Measurements from ENCODE around the gene ERVV-1. TPM values are rescaled to one million over a fixed set of nuclear protein-coding genes. Genes with fewer than 3 reads are reported as not detected.
A peak's percentile ranks its signal among the peaks of the same experiment; 100 is the strongest.
"Not testable (repeated sequence)": the region's sequence is repeated elsewhere in the genome, so short reads cannot be mapped to it uniquely, and the experiment has no call there.

Gene ERVV-1, protein sequence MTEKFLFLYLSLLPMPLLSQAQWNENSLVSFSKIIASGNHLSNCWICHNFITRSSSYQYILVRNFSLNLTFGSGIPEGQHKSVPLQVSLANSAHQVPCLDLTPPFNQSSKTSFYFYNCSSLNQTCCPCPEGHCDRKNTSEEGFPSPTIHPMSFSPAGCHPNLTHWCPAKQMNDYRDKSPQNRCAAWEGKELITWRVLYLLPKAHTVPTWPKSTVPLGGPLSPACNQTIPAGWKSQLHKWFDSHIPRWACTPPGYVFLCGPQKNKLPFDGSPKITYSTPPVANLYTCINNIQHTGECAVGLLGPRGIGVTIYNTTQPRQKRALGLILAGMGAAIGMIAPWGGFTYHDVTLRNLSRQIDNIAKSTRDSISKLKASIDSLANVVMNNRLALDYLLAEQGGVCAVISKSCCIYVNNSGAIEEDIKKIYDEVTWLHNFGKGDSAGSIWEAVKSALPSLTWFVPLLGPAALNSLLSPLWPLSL
- total RNA-seq (2012; rRNA removed): not detected in 2 replicates

DNA sequence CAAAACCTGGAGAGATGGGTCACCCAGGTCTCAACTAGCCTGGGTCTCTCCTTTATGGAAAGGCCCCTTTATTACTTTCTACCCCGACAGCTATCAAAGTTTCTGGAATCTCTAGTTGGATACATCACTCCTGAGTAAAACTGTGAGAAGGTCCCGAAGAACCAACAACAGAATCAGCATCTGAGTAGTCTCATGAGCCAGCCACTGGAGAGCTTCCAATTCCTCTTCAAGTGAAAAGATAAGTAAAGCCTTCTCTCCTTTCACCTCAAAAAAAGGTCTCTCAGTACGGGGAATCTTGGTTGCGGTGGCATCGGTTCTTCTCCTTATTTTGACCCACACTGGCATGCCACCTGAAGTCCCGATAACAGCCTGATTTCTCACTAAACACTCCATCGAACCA, at the start of gene ERVV-1:
ERVV-1 (plus strand) TSS at position 301 of the 400 bp plus-strand sequence. CDS start 170 bp downstream, outside the sequence.
- no peaks in the 10 kb centered on the region for H3K9me3 ChIP-seq (replicated peaks; ENCODE audit: low read length)
- H3K36me3 ChIP-seq (ENCODE audit: insufficient read depth, low read length): no peaks in the 10 kb centered on the region
- H3K4me1 ChIP-seq (ENCODE audit: control insufficient read depth, insufficient read depth, low read length): no peaks in the 10 kb centered on the region

DNA sequence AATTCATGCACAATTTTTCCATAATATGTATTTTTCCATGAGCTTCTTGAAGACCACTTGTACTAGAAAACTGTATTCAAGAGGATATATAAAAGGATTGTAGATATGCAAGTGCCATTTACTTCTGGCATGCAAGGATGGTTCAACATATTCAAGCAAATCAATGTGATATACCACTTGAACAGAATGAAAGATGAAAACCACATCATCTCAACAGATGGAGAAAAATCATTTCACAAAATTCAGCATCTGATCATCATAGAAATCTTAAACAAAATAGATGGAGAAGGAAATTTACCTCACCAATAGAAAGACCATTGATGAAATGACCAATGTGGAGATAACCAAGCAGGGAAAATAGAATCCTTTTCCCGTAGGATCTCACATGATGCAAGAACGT, 45.9 kb upstream of the ERVV-1 start:
- H3K9me3 ChIP-seq (replicated peaks; ENCODE audit: low read length): no peaks in the 10 kb centered on the region
- no peak overlapping the region for H3K9ac ChIP-seq (ENCODE audit: low read depth, low read length)
- no peaks in the 10 kb centered on the region for H3K27me3 ChIP-seq (ENCODE audit: control insufficient read depth, insufficient read depth, low read length)
- H3K36me3 ChIP-seq (ENCODE audit: insufficient read depth, low read length): no peaks in the 10 kb centered on the region
- H3K4me3 ChIP-seq (ENCODE audit: low read length): no peak overlapping the region
- H3K4me1 ChIP-seq (ENCODE audit: control insufficient read depth, insufficient read depth, low read length): peaks cover 4% of the 10 kb centered on the region
- H3K4me2 ChIP-seq (ENCODE audit: low read length): no peak overlapping the region

More for the DNA sequence above, at the start of gene ERVV-1:
- Histone ChIP-seq H3K27me3 (ENCODE audit: control insufficient read depth, insufficient read depth, low read length) (no peaks in the 10 kb centered on the region), H3K4me3 (ENCODE audit: low read length) (no peak within 1 kb of the TSS), H3K9ac (ENCODE audit: low read depth, low read length) (no peak within 1 kb of the TSS), H3K4me2 (ENCODE audit: low read length) (no peak within 1 kb of the TSS)

DNA sequence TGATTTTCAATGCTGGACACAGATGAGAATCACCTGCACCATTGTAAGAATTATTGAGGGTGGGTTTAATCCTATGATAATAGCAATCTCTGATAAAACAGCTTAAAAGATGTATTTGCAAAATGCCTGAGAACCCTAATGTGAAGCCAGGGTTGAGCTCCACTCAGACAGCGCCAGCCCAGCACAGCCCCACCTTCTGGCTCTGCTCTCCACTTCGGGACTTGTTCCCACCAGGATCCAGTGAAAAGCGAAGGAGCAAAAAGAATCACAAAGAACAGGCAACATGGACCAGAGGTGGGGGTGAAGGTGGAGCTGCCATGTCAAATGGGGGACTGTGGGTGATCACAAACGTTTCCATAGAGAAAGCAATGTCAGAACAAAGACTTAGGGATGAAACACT, 32.4 kb upstream of the ERVV-1 start:
- Histone ChIP-seq H3K4me1 (ENCODE audit: control insufficient read depth, insufficient read depth, low read length) (no peaks in the 10 kb centered on the region), H3K36me3 (ENCODE audit: insufficient read depth, low read length) (no peaks in the 10 kb centered on the region)

GRCh38 chr19:52983167-52983566, 30.6 kb upstream of the ERVV-1 start:
- H3K27me3 ChIP-seq (ENCODE audit: control insufficient read depth, insufficient read depth, low read length); H3K36me3 ChIP-seq (ENCODE audit: insufficient read depth, low read length); H3K4me3 ChIP-seq (ENCODE audit: low read length); H3K9ac ChIP-seq (ENCODE audit: low read depth, low read length); H3K4me2 ChIP-seq (ENCODE audit: low read length); H3K9me3 ChIP-seq (replicated peaks; ENCODE audit: low read length); H3K4me1 ChIP-seq (ENCODE audit: control insufficient read depth, insufficient read depth, low read length): not testable (repeated sequence)

More for the DNA sequence above, 32.4 kb upstream of the ERVV-1 start:
- Histone ChIP-seq H3K27me3 (ENCODE audit: control insufficient read depth, insufficient read depth, low read length) (no peaks in the 10 kb centered on the region), H3K4me2 (ENCODE audit: low read length) (no peak overlapping the region), H3K9me3 (replicated peaks; ENCODE audit: low read length) (no peaks in the 10 kb centered on the region), H3K9ac (ENCODE audit: low read depth, low read length) (no peak overlapping the region), H3K4me3 (ENCODE audit: low read length) (no peak overlapping the region)

DNA sequence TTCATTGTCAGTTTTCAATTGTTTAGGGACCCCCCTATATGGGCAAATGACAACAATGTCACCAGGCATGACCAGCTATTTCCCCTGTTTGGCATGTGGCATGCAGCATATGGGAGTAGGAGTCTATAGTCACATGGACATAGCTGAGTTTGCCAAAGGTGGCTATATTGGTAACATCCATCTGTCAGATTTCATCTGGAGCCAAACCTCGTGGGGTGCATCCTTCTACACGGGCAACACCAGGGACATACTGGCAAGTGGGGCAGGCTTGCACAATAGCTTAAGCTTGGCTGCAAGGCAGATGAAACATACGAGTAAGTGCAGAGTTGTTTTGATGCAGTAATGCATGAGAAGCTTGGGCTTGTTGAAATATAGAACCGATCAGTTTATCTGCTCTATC, 26.5 kb upstream of the ERVV-1 start:
- no peak overlapping the region for H3K4me3 ChIP-seq (ENCODE audit: low read length)
- H3K4me1 ChIP-seq (ENCODE audit: control insufficient read depth, insufficient read depth, low read length): peaks cover 11% of the 10 kb centered on the region
- H3K27me3 ChIP-seq (ENCODE audit: control insufficient read depth, insufficient read depth, low read length): no peaks in the 10 kb centered on the region
- no peak overlapping the region for H3K4me2 ChIP-seq (ENCODE audit: low read length)
- H3K9ac ChIP-seq (ENCODE audit: low read depth, low read length): no peak overlapping the region
- peaks cover 4% of the 10 kb centered on the region for H3K36me3 ChIP-seq (ENCODE audit: insufficient read depth, low read length)
- no peaks in the 10 kb centered on the region for H3K9me3 ChIP-seq (replicated peaks; ENCODE audit: low read length)

- Histone ChIP-seq H3K9me3 (replicated peaks; ENCODE audit: low read length) (no peaks in the 10 kb centered on the region), H3K4me1 (ENCODE audit: control insufficient read depth, insufficient read depth, low read length) (peaks cover 17% of the 10 kb centered on the region), H3K36me3 (ENCODE audit: insufficient read depth, low read length) (peaks cover 4% of the 10 kb centered on the region), H3K27me3 (ENCODE audit: control insufficient read depth, insufficient read depth, low read length) (no peaks in the 10 kb centered on the region), H3K4me2 (ENCODE audit: low read length) (no peak overlapping the region), H3K9ac (ENCODE audit: low read depth, low read length) (no peak overlapping the region), H3K4me3 (ENCODE audit: low read length) (no peak overlapping the region)
These were observed 25.2 kb upstream of the ERVV-1 start for GRCh38 chr19:52988506-52988905.

DNA sequence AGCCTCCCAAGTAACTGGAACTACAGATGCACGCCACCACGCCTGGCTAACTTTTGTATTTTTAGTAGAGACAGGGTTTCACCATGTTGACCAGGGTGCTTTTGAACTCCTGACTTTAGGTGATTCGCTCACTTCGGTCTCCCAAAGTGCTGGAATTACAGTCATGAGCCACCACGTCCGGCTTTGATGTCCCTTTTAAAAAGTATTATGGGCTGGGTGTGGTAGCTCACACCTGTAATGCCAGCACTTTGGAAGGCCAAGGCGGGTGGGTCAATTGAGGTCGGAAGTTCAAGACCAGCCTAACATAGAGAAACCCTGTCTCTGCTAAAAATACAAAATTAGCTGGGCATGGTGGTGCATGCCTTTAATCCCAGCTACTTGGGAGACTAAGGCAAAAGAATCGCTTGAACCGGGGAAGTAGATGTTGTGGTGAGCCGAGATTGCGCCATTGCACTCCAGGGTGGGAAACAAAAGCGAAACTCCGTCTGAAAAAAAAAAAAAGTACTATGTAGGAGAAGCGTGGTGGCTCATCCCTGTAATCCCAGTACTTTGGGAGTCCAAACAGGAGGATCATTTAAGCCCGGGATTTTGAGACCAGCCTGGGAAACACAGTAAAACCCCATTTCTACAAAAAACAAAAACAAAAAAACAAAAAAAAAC, 22.8 kb upstream of the ERVV-1 start:
- no peaks in the 10 kb centered on the region for H3K27me3 ChIP-seq (ENCODE audit: control insufficient read depth, insufficient read depth, low read length)
- peaks cover 4% of the 10 kb centered on the region for H3K36me3 ChIP-seq (ENCODE audit: insufficient read depth, low read length)
- H3K9ac ChIP-seq (ENCODE audit: low read depth, low read length): no peak overlapping the region
- H3K4me2 ChIP-seq (ENCODE audit: low read length): no peak overlapping the region
- H3K9me3 ChIP-seq (replicated peaks; ENCODE audit: low read length): no peaks in the 10 kb centered on the region
- H3K4me3 ChIP-seq (ENCODE audit: low read length): no peak overlapping the region
- peaks cover 21% of the 10 kb centered on the region for H3K4me1 ChIP-seq (ENCODE audit: control insufficient read depth, insufficient read depth, low read length)

- Histone ChIP-seq H3K4me2 (ENCODE audit: low read length) (peak overlapping the region; percentile 41), H3K27me3 (ENCODE audit: control insufficient read depth, insufficient read depth, low read length) (no peaks in the 10 kb centered on the region), H3K36me3 (ENCODE audit: insufficient read depth, low read length) (peaks cover 4% of the 10 kb centered on the region), H3K4me1 (ENCODE audit: control insufficient read depth, insufficient read depth, low read length) (peaks cover 21% of the 10 kb centered on the region), H3K9me3 (replicated peaks; ENCODE audit: low read length) (no peaks in the 10 kb centered on the region), H3K9ac (ENCODE audit: low read depth, low read length) (no peak overlapping the region), H3K4me3 (ENCODE audit: low read length) (no peak overlapping the region)
These were observed 22.2 kb upstream of the ERVV-1 start for GRCh38 chr19:52991484-52991883.

DNA sequence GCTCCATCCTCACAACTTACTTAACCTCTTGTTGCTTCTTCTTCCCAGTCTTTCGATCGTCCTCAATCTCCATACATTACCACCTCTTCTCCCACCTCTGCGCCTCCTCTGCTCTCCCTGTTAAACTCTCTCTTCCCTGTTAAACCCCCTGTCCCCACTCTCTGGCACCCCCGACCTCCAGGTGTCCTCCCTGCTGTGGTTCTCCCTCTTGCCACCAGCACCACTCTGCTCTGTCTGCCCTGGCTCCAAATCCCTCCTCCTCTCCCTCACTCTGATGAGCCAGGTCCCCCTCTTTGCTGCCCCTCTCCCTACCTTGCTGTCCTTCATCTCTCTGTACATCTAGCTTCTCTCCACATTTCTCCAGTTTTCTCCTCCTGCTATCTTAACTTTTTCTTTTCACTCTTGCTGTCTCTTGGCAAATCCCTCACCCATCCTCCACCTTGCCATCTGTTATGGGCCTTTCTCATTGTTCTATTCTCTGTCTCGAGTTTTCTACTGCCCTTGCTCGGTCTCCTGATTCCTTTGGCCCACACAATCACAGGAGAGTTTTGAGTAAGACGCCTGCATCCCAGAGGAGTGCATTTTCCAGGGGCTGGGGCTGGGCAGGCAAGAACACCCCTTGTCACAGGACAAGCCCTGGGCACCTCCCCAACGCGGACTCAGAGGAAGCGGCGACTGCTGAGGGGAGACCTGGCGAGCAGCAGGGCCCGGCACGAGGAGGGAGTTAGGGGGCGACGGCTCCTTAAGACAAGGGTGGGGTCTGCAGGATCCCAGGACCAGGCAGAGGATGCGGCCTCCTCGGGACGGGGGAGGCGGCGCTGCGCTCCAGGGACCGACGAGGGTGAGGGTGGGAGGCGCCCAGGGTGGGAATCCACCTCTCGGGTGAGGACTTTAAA, 21.4 kb upstream of the ERVV-1 start:
- peaks cover 21% of the 10 kb centered on the region for H3K4me1 ChIP-seq (ENCODE audit: control insufficient read depth, insufficient read depth, low read length)
- H3K36me3 ChIP-seq (ENCODE audit: insufficient read depth, low read length): peaks cover 2% of the 10 kb centered on the region
- peak overlapping the region; percentile 25 for H3K9ac ChIP-seq (ENCODE audit: low read depth, low read length)
- no peaks in the 10 kb centered on the region for H3K27me3 ChIP-seq (ENCODE audit: control insufficient read depth, insufficient read depth, low read length)
- peak overlapping the region; percentile 67 for H3K4me3 ChIP-seq (ENCODE audit: low read length)
- H3K9me3 ChIP-seq (replicated peaks; ENCODE audit: low read length): no peaks in the 10 kb centered on the region
- peak overlapping the region; percentile 80 for H3K4me2 ChIP-seq (ENCODE audit: low read length)

GRCh38 chr19:52993342-52994178, 20.2 kb upstream of the ERVV-1 start:
- no peaks in the 10 kb centered on the region for H3K9me3 ChIP-seq (replicated peaks; ENCODE audit: low read length)
- H3K4me1 ChIP-seq (ENCODE audit: control insufficient read depth, insufficient read depth, low read length): peaks cover 21% of the 10 kb centered on the region
- no peaks in the 10 kb centered on the region for H3K36me3 ChIP-seq (ENCODE audit: insufficient read depth, low read length)
- H3K4me3 ChIP-seq (ENCODE audit: low read length): peak overlapping the region; percentile 67
- no peaks in the 10 kb centered on the region for H3K27me3 ChIP-seq (ENCODE audit: control insufficient read depth, insufficient read depth, low read length)
- H3K9ac ChIP-seq (ENCODE audit: low read depth, low read length): peak overlapping the region; percentile 35
- H3K4me2 ChIP-seq (ENCODE audit: low read length): peak overlapping the region; percentile 80

Measured in skeletal muscle satellite cell (primary cell).